ENCODE measurements around the gene ULBP2.
A peak's percentile ranks its signal among the peaks of the same experiment; 100 is the strongest.

Gene ULBP2

DNA sequence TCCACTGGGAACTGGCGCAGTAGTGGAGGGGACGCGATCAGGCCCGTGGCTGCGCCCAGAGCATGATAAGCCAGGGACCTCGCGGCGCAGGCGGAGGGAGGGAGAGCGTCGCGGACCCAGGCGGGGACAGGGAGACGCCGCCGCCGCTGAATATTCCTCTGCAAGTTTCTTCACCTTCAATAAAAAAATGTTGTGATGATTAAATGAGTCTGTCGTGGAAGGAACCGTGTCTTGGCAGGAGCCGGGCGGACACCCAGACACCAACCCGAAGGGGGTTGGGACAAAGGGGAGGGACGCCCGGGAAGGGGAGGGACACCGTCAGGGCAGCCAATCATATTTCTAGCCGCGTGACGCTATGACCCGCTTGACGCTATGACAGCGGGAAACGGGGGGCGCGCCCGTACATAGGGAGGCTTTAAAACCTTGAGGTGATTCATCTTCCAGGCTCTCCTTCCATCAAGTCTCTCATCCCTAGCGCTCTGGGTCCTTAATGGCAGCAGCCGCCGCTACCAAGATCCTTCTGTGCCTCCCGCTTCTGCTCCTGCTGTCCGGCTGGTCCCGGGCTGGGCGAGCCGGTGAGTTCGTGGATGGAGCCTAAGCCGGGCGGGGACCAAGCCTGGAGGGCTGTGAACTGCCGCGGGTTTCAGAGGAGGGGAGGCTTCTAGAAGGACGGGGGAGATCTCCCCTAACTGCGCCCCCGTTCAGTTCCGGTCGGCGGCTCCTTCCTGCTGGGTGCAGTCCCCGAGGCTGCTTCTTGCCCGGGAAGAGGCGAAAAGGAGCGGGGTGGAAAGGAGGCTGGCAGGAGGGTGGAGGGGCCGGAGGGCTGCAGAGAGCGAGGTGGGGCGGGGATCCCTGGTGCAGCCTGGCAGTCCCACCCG lies at the start of gene ULBP2:
ULBP2 (plus strand) TSS at position 432 of the 878 bp plus-strand sequence; CDS start at position 491, 59 bp downstream.
- H3K27me3 Mint-ChIP-seq (ENCODE audit: low read depth) = peaks cover 76% of the 10 kb centered on the region
- H3K9me3 Mint-ChIP-seq = no peaks in the 10 kb centered on the region
- H3K4me3 Mint-ChIP-seq = peak within 1 kb of the TSS; percentile 85
- H3K27ac Mint-ChIP-seq = peak within 1 kb of the TSS; percentile 72
- H3K36me3 Mint-ChIP-seq (ENCODE audit: low read depth) = no peaks in the 10 kb centered on the region
- H3K4me1 Mint-ChIP-seq (ENCODE audit: low read depth) = peaks cover 34% of the 10 kb centered on the region

DNA sequence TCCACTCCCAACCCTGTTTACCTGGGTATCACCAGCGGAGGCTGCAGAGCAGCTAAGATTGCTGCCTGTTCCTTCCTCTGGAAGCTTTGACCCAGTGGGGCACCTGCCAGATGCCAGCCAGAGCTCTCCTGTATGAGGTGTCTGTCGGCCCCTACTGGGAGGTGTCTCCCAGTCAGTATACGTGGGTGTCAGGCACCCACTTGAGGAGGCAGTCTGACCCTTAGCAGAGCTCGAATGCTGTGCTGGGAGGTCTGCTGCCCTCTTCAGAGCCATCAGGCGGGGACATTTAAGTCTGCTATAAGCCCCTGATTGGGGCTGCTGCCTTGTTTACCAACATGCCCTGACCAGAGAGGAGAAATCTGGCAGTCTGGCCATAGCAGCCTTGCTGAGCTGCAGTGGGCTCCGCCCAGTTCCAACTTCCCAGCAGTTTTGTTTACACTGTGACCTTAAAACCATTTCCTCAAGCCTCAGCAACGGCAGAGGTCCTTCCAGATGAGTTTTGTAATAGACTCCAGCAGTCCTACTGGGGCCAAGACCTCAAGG lies 46.7 kb upstream of the ULBP2 start:
- H3K36me3 Mint-ChIP-seq (ENCODE audit: low read depth) = peaks cover 1% of the 10 kb centered on the region
- no peak overlapping the region for H3K4me3 Mint-ChIP-seq
- peaks cover 20% of the 10 kb centered on the region for H3K4me1 Mint-ChIP-seq (ENCODE audit: low read depth)
- peaks cover 31% of the 10 kb centered on the region for H3K27me3 Mint-ChIP-seq (ENCODE audit: low read depth)
- no peak overlapping the region for H3K27ac Mint-ChIP-seq
- no peaks in the 10 kb centered on the region for H3K9me3 Mint-ChIP-seq

DNA sequence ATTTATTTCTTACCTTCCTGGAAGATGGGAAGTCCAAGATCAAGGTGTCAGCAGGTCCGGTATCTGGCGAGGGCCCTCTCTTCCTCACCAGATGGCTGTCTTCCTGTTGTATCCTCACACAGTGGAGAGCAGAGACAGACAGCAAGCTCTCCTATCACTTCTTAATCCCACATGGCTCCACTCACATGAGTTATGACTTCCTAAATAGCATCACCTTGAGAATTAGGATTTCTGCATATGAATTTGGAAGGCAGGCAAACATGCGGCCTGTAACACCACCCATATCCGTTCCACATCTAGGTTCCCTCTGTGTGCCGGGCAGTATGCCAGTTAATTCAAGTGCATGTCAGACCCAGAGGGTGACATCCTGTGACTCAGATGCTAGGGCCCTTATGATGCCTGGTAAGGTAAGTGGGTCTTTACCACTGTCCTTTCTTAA lies 46.0 kb upstream of the ULBP2 start:
- H3K9me3 Mint-ChIP-seq = no peaks in the 10 kb centered on the region
- H3K27ac Mint-ChIP-seq = peak overlapping the region; percentile 4
- H3K36me3 Mint-ChIP-seq (ENCODE audit: low read depth) = peaks cover 1% of the 10 kb centered on the region
- H3K4me3 Mint-ChIP-seq = peak overlapping the region; percentile 23
- peaks cover 31% of the 10 kb centered on the region for H3K27me3 Mint-ChIP-seq (ENCODE audit: low read depth)
- H3K4me1 Mint-ChIP-seq (ENCODE audit: low read depth) = peaks cover 20% of the 10 kb centered on the region

- Mint-ChIP-seq H3K27ac (peak overlapping the region; percentile 45), H3K27me3 (ENCODE audit: low read depth) (peaks cover 32% of the 10 kb centered on the region), H3K4me1 (ENCODE audit: low read depth) (peaks cover 20% of the 10 kb centered on the region), H3K36me3 (ENCODE audit: low read depth) (peaks cover 1% of the 10 kb centered on the region), H3K4me3 (no peak overlapping the region), H3K9me3 (no peaks in the 10 kb centered on the region)
Measured at GRCh38 chr6:149896491-149896890, 45.3 kb upstream of the ULBP2 start.

DNA sequence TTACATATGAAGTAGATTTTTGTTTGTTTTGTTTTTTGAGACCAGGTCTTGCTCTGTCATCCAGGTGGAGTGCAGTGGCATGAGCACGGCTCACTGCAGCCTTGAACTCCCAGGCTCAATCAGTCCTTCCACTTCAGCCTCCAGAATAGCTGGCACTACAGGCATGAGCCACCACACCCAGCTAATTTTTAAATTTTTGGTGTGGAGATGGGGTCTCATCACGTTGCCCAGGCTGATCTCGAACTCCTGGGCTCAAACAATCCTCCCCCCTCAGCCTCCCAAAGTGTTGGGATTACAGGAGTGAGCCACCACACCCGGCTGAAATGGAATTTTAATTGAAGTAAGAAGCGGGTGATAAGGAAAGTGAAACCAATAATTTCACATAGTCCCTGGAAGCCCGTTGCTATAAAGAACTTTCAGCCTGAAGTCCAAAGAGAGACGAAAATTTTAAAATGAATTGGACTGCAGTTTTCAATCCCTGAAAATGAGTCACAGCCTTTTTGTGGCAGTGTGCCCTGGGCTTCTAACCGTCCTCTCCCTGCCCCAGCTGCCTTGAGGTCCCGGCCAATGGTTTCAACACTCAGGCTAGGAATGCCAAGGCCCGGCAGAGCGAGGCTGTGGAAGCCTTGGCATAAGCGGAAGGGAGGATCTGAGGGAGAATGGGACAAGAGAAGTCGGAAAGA lies 44.7 kb upstream of the ULBP2 start:
- Mint-ChIP-seq H3K9me3 (no peaks in the 10 kb centered on the region), H3K4me3 (no peak overlapping the region), H3K4me1 (ENCODE audit: low read depth) (peaks cover 20% of the 10 kb centered on the region), H3K27ac (no peak overlapping the region), H3K36me3 (ENCODE audit: low read depth) (peaks cover 1% of the 10 kb centered on the region), H3K27me3 (ENCODE audit: low read depth) (peaks cover 38% of the 10 kb centered on the region)

- no peak within 1 kb of the TSS for H3K4me3 Mint-ChIP-seq
- peaks cover 40% of the 10 kb centered on the region for H3K27me3 Mint-ChIP-seq (ENCODE audit: low read depth)
- peaks cover 20% of the 10 kb centered on the region for H3K4me1 Mint-ChIP-seq (ENCODE audit: low read depth)
- no peaks in the 10 kb centered on the region for H3K9me3 Mint-ChIP-seq
- no peak within 1 kb of the TSS for H3K27ac Mint-ChIP-seq
- peaks cover 1% of the 10 kb centered on the region for H3K36me3 Mint-ChIP-seq (ENCODE audit: low read depth)
Measured at GRCh38 chr6:149897855-149898744, 43.7 kb upstream of the ULBP2 start, which contains the start of gene RAET1E. RAET1E (minus strand) TSS chr6:149898113; CDS start chr6:149890901, 7,212 bp downstream.

- Mint-ChIP-seq H3K4me3 (no peak overlapping the region), H3K27ac (no peak overlapping the region), H3K9me3 (no peaks in the 10 kb centered on the region), H3K4me1 (ENCODE audit: low read depth) (peaks cover 20% of the 10 kb centered on the region), H3K27me3 (ENCODE audit: low read depth) (peaks cover 36% of the 10 kb centered on the region), H3K36me3 (ENCODE audit: low read depth) (peaks cover 1% of the 10 kb centered on the region)
Measured at GRCh38 chr6:149898966-149899365, 42.8 kb upstream of the ULBP2 start.

GRCh38 chr6:149899486-149899885 lies 42.3 kb upstream of the ULBP2 start:
- peaks cover 19% of the 10 kb centered on the region for H3K4me1 Mint-ChIP-seq (ENCODE audit: low read depth)
- H3K27ac Mint-ChIP-seq = no peak overlapping the region
- H3K9me3 Mint-ChIP-seq = no peaks in the 10 kb centered on the region
- H3K27me3 Mint-ChIP-seq (ENCODE audit: low read depth) = peaks cover 31% of the 10 kb centered on the region
- H3K4me3 Mint-ChIP-seq = no peak overlapping the region
- no peaks in the 10 kb centered on the region for H3K36me3 Mint-ChIP-seq (ENCODE audit: low read depth)

DNA sequence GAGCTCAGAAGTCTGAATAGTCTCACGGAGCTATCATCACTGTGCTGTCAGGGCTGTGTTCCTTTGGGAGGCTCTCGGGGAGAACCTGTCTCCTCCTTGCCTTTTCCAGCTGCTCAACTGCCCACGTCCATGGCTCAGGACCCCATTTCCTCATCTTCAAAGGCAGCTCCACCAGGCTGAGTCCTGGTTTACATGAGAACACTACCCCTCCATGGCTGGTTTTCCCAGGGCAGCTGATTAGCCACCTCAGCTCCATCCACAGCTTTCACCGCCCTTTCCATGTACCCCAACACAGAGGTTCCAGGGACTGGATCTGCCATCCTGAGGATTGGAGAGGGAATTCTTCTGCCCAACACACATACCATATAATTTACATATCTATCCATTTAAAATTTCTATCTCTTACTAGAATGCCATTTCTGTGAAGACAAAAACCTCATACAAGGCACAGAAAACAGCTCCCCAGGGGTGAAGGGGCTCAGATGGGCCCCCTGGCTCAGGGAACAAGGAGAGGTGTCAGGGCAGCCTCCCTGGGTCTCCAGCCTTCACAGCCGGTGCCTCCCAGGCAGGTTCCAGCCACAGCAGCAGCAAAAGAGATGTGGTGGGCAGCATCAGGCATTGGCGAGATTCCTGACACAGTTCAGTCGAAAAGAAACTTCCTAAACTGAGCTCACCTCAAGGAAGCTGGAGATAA lies 41.7 kb upstream of the ULBP2 start:
- H3K9me3 Mint-ChIP-seq = no peaks in the 10 kb centered on the region
- H3K27ac Mint-ChIP-seq = no peak overlapping the region
- no peak overlapping the region for H3K4me3 Mint-ChIP-seq
- no peaks in the 10 kb centered on the region for H3K36me3 Mint-ChIP-seq (ENCODE audit: low read depth)
- peaks cover 17% of the 10 kb centered on the region for H3K4me1 Mint-ChIP-seq (ENCODE audit: low read depth)
- H3K27me3 Mint-ChIP-seq (ENCODE audit: low read depth) = peaks cover 29% of the 10 kb centered on the region

GRCh38 chr6:149900620-149901443 lies 41.0 kb upstream of the ULBP2 start:
- H3K27me3 Mint-ChIP-seq (ENCODE audit: low read depth) = peaks cover 29% of the 10 kb centered on the region
- no peak overlapping the region for H3K4me3 Mint-ChIP-seq
- no peaks in the 10 kb centered on the region for H3K9me3 Mint-ChIP-seq
- H3K4me1 Mint-ChIP-seq (ENCODE audit: low read depth) = peaks cover 11% of the 10 kb centered on the region
- no peaks in the 10 kb centered on the region for H3K36me3 Mint-ChIP-seq (ENCODE audit: low read depth)
- no peak overlapping the region for H3K27ac Mint-ChIP-seq

- Mint-ChIP-seq H3K27ac (no peak overlapping the region), H3K4me1 (ENCODE audit: low read depth) (peaks cover 4% of the 10 kb centered on the region), H3K36me3 (ENCODE audit: low read depth) (no peaks in the 10 kb centered on the region), H3K9me3 (no peaks in the 10 kb centered on the region), H3K27me3 (ENCODE audit: low read depth) (peaks cover 29% of the 10 kb centered on the region), H3K4me3 (no peak overlapping the region)
Measured at GRCh38 chr6:149901444-149902140, 40.2 kb upstream of the ULBP2 start.

GRCh38 chr6:149903938-149904611 lies 37.7 kb upstream of the ULBP2 start:
- H3K4me1 Mint-ChIP-seq (ENCODE audit: low read depth) = no peaks in the 10 kb centered on the region
- H3K27me3 Mint-ChIP-seq (ENCODE audit: low read depth) = peaks cover 26% of the 10 kb centered on the region
- no peak overlapping the region for H3K27ac Mint-ChIP-seq
- no peak overlapping the region for H3K4me3 Mint-ChIP-seq
- H3K9me3 Mint-ChIP-seq = peaks cover 5% of the 10 kb centered on the region
- H3K36me3 Mint-ChIP-seq (ENCODE audit: low read depth) = peaks cover 2% of the 10 kb centered on the region

Measured in T-helper 1 cell treated with Interleukin-12 subunit alpha and Interleukin-12 subunit beta and Interleukin-4 antibody, amounts not matched to agents 30 μg/mL and 1 μg/mL, for 36 hours (primary cell).